ENCODE data around the gene INHBB.
"Not testable (repeated sequence)": the region's sequence is repeated elsewhere in the genome, so short reads cannot be mapped to it uniquely, and the experiment has no call there.

Gene INHBB

GRCh38 chr2:120390381-120391055 lies 44.6 kb downstream of the INHBB start:
- no peak for DNase-seq (ENCODE audit: low read depth)
- TF ChIP-seq CTCF (IDR thresholded peaks at IDR 0.05; ENCODE audit: control insufficient read depth, extremely low read depth, insufficient read depth): no peak
- H3K4me3 ChIP-seq (ENCODE audit: low read depth, low read length): no peak overlapping the region

GRCh38 chr2:120391382-120391781 lies 45.4 kb downstream of the INHBB start:
- not testable (repeated sequence) for H3K4me3 ChIP-seq (ENCODE audit: low read depth, low read length); DNase-seq (ENCODE audit: low read depth)

GRCh38 chr2:120391911-120392665 lies 46.2 kb downstream of the INHBB start:
- no peak overlapping the region for H3K4me3 ChIP-seq (ENCODE audit: low read depth, low read length)
- no peak for DNase-seq (ENCODE audit: low read depth)
- no peak for TF ChIP-seq CTCF (IDR thresholded peaks at IDR 0.05; ENCODE audit: control insufficient read depth, extremely low read depth, insufficient read depth)

- TF ChIP-seq CTCF (IDR thresholded peaks at IDR 0.05; ENCODE audit: control insufficient read depth, extremely low read depth, insufficient read depth): no peak
Measured at GRCh38 chr2:120392923-120393322, 47.0 kb downstream of the INHBB start.

GRCh38 chr2:120393456-120393855 lies 47.5 kb downstream of the INHBB start:
- no peak for DNase-seq (ENCODE audit: low read depth)
- no peak for TF ChIP-seq CTCF (IDR thresholded peaks at IDR 0.05; ENCODE audit: control insufficient read depth, extremely low read depth, insufficient read depth)
- no peak overlapping the region for H3K4me3 ChIP-seq (ENCODE audit: low read depth, low read length)

More at GRCh38 chr2:120392923-120393322, 47.0 kb downstream of the INHBB start:
- H3K4me3 ChIP-seq (ENCODE audit: low read depth, low read length): no peak overlapping the region
- no peak for DNase-seq (ENCODE audit: low read depth)

GRCh38 chr2:120394764-120395163 lies 48.8 kb downstream of the INHBB start:
- no peak for TF ChIP-seq CTCF (IDR thresholded peaks at IDR 0.05; ENCODE audit: control insufficient read depth, extremely low read depth, insufficient read depth)
- DNase-seq (ENCODE audit: low read depth): no peak
- no peak overlapping the region for H3K4me3 ChIP-seq (ENCODE audit: low read depth, low read length)

GRCh38 chr2:120395221-120396012 lies 49.5 kb downstream of the INHBB start:
- no peak for TF ChIP-seq CTCF (IDR thresholded peaks at IDR 0.05; ENCODE audit: control insufficient read depth, extremely low read depth, insufficient read depth)
- no peak for DNase-seq (ENCODE audit: low read depth)

More at GRCh38 chr2:120395221-120396012, 49.5 kb downstream of the INHBB start:
- no peak overlapping the region for H3K4me3 ChIP-seq (ENCODE audit: low read depth, low read length)

Measured in LNCaP clone FGC (cell line).